Stimulated activated CD4-positive, alpha-beta T cell treated with anti-CD3 and anti-CD28 coated beads, Interleukin-12 subunit alpha, Interleukin-12 subunit beta, amount 100 ng/mL, for 48 hours (primary cell): ENCODE data around the gene PPP1R9A.

Source experiments
- DNase-seq, 3 donors: peaks; one replicate each; pipeline ENCODE4 v3.0.0-alpha.2; 2020; ENCODE audit warnings: low read depth in 2 of 3, low spot score in 1 of 3

The PPP1R9A gene

DNA sequence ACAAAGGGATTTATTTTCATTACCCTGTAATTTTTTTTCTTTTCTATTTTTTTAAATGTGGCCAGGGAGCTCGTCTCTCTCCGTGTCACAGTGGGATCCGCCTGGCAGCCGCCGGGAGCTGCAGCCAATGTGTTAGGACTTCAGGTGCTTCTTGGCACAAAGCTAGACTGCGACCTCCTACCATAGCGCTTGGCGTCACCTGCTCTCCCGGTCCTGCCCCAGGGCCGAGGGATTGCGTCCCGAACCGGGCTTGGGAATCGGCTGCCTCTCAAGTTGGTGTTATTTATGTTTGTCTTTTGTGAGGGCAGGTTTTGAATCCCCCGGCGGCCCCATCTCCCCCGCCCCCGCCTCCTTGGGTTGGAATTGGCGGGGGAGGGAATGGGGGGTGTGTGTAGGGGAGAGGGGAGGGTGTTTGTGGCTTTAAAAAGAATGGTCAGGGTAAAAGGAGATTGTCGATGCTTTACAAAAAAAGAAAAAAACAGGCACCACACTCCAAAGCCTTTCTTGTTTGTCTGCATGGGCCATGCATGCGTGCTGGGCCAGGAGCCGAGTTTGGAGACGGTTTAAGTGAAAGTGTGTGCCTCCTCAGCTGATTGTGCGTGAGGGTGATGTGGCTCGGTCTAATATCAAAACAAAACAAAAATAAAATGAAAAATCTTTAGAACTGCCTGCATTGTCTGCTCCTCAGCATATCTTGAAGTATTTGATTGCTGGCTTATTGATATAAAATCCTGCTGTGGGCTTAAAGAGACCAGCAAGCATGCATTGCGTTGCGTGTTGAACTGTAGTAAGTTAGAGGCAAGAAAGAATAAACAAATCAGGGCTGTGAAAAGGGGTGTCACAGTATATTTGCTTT, 1.2 kb downstream of the PPP1R9A start:
- no peak for DNase-seq

DNA sequence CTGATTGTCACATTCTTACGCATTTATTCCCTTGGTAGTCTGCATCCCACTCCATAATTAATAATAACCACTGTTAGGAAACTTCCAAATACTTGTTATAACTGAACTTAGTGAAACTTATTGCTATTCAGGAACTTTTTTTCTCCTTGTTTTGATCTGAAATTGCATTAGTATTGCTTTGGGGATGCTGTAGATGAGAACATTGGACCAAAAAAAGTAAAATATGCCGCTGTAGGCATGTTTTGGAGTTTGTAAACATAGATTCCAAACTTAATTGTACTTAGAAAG, 1.7 kb downstream of the PPP1R9A start:
- no peak for DNase-seq

DNA sequence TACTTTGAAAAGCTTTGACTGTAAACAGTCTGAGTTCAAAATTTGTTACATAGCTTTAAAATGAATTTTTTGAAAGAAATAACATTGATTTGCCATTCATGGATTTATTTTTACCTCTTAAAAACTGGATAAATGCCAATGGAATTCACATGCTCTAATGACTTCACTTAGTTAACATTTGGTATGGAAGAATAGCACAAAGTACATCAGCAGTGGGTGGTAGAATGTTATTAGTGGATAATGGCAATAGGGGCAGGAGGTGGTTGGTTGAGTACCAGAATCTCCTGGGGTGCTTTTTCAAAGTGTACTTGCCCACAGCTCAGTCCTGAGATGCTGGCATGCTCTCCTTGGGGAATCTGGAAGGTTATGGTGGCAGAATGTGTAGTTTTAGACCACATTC, 4.7 kb downstream of the PPP1R9A start:
- no peak for DNase-seq

DNA sequence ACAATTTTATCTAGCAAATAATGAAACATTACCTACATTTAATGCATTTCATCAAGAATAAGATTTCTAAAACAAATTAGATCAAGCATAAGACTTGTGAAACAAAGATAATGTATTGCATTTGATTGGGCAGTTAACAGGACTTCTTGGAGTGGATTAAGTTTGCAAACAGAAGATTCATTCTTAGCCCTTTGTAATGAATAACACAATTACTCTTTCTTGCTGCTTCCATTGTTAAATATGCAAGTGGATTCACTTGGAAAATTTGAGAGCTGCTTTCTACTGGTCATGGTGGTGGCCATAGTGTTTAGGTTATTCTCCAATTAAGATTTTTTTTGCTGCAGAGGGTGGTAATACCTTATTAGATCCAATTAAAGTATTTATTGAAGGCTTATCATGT, 6.0 kb downstream of the PPP1R9A start:
- DNase-seq = no peak

DNA sequence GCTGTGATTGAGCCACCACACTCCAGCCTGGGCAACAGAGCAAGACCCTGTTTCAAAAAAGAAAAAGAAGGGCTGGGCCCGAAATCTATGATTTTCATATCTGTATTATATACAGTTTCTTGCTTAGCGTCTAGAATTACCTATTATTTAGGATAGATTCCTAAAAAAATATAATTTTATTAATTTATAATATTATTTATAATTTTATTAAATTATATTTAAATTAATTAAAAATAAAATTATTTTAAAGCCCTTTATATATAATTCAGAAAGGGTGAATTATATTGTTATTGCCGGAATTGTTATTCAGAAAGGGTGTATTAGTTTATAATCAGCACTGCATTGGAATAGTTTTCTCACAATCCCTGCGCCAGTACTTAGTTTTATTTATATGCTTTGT, 14.5 kb downstream of the PPP1R9A start:
- no peak for DNase-seq

DNA sequence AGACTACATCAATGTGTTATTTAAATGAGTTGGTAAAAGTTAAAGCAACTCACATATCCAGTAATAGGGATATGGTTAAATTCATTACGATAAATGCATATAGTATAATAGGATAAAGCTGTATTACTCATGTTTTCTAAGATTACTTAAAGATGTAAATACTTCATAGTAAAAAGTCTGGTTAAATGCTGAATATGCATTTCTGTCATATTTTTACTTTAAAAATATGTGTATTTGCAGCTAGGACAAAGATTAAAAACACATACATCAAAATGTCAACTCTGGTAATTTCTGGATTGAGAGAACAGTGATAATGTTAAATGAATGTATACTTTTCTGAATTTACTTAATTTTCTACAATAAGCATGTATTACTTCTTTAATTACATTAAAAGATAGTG, 15.1 kb downstream of the PPP1R9A start:
- DNase-seq = no peak

DNA sequence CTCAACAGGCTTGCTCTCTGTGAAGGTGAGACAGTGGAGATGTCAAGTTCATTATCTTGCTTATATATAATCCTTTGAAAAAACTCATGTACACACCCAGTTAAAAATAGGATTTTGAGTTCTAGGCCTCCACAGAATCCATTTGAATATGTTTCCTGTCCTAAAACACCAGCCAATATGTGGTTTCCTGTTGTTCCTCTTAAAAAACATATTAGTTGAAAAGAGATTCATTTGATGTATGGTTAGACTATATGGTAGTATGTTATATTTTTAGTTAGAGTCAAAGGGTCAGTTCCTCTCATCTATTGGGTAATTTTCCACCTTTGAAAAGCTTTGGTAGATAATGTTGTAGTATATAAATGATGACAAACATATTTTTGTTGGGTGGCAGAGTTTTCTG, 16.0 kb downstream of the PPP1R9A start:
- no peak for DNase-seq

DNA sequence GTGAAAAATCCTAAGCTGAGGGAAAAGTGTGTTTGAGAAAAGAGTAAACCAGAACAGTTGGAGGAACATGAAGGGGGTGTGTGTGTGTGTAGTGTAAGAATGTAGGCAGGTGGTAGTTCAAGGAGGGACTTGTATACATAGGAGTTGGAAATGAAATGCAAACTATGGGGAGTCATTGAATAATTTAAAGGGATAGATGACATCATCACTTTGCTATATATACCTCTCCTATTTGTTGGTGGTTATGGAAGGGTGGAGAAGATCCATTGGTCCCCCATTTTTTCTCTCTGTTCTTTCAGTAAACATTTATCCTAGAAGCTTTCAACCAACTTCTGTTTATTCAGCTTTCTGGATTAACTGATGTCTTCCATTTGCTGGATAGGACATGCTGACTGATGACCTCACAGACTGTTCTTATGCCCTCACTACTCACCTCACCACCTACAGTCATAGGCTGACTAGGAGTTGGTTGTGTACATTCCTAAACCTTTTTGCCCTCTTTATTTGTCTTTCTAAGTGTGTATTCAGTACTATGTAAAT, 20.8 kb downstream of the PPP1R9A start:
- DNase-seq = no peak

DNA sequence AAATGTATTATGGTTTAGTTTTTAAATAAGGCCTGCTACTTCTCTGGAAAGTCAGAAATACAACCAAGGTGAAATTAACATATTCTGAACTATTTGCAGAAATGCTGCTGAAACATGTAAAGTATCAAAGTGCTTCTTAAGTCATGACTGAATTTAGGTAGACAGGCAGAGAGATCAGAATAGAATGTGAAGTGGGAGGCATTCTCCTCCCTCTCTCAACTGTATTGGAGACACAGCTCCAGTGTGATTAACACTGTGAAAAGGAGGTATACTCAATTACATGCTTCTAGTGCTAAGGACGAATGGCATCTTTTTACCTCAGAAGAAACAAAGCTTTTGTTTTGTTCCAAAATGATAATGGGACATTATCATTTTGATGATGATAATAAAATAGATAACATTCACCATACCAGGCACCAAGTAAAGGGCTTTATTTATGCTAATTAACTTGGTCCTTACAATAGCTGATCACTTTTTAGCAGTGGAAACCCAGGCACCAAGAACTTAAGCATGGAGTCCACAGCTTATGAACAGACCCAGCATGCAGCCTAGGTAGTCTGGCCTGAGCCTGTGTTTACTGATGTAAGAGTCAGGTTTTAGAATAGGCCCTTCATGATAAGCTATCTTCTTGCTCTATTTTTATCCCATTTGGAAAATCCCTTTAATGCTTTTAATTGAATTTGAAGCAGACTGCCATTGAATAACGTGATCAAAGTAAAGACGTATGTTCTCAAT, 26.0 kb downstream of the PPP1R9A start:
- no peak for DNase-seq

DNA sequence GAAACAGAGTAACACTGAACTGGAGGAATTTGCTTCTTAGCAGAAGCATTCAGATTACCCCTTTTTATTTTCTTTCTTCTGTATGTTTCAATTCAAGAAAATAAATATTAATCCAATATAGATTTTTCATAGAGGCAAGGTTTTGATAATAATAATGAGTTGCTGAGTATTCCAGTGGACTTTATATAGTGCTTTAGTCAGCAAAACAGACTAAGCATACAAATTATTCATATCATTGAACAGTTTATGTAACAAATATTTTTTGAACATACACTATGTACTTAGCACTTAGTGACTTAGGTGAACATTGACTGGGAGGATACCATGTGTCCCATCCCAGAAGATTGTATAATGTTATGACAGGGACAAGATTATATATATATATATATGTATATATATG, 32.0 kb downstream of the PPP1R9A start:
- no peak for DNase-seq

DNA sequence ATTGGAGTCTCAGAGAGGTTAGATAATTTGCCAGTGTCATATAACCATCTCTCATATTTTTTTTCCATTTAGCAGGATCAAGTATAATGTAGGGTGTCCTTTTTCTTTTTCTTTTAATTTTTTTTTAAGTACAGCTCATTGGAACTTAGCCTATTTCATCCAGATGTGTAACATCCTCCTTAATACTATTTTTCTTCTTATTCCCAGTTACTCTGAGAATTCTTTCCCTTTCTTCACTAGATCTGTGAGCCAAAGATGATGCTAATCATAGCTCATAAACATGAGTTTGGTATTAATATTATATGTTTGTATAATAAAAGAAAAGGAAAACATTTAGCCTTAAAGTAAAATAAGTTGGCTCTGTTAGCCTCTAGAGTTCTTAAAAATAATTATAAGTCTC, 32.8 kb downstream of the PPP1R9A start:
- DNase-seq = no peak

DNA sequence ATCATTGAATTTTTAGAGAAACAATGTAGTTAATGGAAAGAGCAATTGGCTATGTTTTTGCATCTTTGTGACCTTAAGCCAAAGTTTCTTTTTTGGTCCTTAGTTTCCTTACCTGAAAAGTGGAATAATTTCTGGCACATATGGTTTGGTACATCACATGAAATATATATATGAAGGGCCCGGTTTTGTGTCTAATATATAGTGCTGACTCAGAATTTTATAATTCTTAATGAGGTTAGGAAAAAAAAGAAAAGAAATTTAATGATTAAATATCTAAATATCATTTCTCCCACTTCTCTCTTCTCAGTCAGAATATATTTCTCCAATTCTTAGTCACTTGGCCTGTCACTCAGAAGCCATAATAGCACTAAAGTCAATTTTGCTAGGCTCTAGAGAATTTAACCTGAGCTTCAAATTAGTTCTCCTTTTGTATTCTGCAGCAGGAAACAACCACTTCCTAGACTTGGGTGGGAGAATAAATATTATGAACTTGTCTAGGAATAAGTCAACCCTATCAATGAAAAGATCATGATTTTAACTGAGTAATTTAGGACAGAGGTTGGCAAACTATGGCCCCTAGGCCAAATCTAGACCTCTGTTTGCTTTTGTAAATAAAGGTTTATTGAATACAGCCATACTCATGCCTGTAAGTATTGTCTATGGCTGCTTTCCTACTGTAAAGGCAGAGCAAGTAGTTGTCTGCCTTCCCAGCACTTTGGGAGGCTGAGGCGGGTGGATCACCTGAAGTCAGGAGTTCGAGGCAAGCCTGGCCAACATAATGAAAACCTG, 34.6 kb downstream of the PPP1R9A start:
- DNase-seq = no peak

DNA sequence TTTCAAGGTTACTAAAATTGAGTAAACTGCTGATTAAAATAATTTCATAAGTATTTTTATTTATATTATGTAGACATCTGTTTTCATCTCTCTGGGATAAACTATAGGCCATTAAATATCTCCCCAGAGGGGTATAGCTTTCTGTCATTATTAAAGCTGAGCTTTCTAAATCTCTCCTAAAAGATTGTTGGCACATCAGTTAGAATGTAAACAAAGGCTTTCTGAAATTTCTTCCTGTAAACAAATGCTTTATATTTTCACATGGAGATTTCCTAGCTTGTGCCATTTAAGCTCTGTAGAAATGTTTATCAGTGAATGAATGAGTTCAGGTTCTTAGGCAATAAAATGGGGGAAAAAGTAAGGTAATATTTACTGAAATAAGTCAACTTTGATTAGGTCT, 35.7 kb downstream of the PPP1R9A start:
- DNase-seq = no peak

DNA sequence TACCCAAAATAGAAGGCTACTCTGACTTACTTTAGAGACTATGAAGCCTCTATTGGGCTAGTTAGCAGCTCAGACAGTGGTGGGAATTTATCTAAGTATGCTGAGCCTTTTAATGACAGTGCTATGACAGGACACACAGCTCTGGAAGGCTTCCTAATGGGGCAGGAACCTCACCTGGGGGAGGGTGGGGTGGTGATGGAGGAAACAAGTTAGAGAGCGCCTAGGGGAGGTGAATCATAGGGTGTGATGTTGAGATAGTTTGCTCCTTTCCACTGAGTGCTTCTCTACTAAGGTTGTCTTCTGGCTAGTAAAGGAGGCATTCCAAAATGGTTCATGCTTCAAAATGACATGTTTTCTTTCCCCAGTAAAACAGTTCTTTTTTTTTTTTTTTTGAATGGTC, 42.1 kb downstream of the PPP1R9A start:
- DNase-seq = no peak

DNA sequence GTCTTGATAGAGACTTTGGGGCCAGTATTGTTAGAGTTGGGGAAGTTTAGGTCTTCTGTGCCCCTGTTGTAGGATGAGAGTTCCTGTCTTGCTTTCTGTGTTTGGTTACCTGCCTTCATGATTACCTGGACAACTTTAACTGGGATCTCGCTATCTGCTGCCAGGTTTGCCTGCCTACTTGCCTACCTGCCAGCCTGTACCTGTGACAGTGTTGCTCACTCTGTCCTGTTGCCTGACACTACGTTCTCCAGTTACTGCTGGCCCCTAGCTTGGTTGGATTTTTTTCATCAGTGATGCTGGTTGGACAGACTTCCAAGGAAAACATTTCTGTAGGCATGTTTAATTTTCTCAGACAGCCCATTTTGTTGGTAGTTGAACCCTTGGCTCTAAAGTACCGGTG, 48.4 kb downstream of the PPP1R9A start:
- DNase-seq = no peak

DNA sequence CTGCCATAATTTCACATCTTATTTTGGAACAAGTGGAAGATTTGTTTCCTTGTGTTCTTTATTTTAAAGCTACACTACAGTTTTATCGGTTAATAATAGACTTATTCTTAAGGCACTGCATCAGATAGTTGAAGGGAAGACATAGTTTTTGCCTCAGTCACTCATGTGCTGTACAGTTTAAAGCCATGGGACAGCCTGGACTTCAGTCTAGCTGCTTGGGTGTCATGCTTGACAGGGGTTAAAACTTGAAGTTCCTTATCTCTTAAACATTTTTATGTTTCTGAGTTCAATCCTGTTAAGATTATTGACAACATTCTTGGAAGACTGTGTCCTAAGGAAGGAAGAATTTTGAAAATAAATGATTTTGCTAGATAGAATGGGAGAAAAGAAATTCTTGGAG, 49.7 kb downstream of the PPP1R9A start:
- no peak for DNase-seq

DNA sequence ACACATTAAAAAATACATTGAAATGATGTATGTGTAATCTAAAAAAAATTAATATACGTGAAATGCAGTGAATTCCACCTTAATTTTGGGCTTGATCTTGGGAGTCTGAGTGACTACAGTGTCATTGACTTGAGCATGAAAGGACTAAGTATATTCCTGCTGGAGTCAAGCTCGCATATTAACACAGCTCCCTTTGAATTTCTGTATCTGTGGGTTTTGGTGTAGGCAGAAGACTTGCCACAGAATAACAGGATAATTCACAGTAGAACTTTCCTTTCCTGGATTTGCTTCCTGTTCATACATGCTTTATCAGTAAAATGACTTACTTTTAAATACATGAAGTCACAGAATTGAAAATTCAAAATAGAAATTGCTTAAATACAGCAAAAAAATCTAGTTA, 55.3 kb downstream of the PPP1R9A start:
- DNase-seq = no peak

DNA sequence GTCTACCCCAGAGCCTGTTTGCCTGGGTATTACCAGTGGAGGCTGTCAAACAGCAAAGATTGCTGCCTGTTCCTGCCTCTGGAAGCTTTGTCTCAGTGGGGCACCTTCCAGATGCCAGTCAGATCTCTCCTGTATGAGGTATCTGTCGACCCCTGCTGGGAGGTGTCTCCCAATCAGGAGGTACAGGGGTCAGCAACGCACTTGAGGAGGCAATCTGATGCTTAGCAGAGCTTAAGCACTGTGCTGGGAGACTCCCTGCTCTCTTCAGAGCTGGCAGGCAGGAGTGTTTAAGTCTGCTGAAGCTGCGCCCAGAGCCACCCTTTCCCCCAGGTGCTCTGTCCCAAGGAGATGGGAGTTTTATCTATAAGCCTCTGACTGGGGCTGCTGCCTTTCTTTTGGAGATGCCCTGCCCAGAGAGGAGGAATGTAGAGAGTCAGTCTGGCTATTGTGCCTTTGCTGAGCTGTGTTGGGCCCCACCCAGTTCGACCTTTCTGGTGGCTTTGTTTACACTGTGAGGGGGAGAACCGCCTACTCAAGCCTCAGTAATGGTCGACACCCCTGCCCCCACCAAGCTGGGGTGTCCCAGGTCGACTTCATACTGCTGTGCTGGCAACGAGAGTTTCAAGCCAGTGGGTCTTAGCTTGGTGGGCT, 62.2 kb downstream of the PPP1R9A start:
- no peak for DNase-seq

DNA sequence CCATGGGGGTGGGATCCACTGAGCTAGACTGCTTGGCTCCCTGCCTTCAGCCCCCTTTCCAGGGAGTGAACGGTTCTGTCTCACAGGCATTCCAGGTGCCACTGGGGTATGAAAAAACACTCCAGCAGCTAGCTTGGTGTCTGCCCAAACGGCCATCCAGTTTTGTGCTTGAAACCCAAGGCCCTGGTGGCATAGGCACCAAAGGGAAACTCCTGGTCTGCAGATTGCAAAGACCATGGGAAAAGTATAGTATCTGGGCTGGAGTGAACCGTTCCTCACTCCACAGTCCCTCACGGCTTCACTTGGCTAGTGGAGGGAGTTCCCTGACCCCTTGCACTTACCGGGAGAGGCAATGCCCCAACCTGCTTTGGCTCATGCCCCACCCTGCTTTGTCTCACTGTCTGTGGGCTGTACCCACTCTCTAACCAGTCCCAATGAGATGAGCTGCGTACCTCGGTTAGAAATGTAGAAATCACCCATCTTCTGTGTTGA, 62.7 kb downstream of the PPP1R9A start:
- no peak for DNase-seq

DNA sequence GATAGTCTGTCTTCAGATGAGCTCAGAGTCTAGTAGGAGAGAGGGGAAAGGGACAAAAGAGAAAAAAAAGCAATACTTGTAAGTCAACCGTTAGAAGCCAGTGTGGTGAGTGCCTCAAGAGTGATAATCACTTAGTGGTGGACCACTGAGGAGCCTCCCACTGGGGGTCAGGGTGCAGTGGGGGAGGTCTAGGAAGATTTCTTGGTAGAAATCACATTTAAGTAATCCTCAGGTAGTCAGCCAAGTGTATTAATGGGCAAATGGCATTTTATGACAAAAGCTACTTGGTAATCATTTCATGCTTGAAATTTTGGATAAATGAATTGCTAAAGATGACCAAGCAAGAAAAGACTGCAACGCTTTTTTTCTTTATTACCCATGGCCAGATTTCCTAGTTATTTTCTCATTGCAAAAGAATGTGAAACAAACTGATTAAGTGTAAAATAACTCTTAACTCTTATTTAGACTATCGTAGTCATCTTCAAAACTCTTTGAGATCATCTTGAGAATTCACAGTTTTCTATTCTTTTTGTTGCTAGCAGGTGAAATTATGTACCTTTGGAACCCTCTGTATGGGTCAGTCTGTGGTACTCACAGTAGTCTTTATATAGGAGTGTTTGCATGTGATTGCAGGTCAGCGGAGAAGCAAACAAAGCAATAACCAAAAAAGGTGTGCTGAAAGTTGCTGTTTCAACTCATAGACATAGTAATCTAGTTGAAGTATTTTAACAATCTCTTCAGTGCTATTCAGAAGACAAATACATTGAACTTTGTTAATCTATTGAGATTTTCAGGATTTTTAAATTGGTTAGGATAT, 63.9 kb downstream of the PPP1R9A start:
- DNase-seq = no peak
